Measurements from ENCODE around the gene NUDT14.

NUDT14 gene

GRCh38 chr14:105219043-105219612 lies 38.0 kb upstream of the NUDT14 start:
- TF ChIP-seq EZH2phosphoT487 (IDR thresholded peaks at IDR 0.05; ENCODE audit: low read depth) (no peak), CTCF (IDR thresholded peaks at IDR 0.05; ENCODE audit: low read depth, low read length) (no peak)
- Histone ChIP-seq H3K4me1 (ENCODE audit: low read length) (no peaks in the 10 kb centered on the region), H3K9me3 (ENCODE audit: insufficient read depth, low read length) (no peaks in the 10 kb centered on the region), H2AFZ (ENCODE audit: low read depth, low read length) (no peak overlapping the region), H3K36me3 (replicated peaks; ENCODE audit: low read depth, low read length) (peaks cover 8% of the 10 kb centered on the region), H4K20me1 (ENCODE audit: insufficient read depth, low read length) (0 out of 2 replicates have a peak, but pooled peaks cover 6% of the 10 kb centered on the region), H3K9ac (ENCODE audit: low read length) (no peak overlapping the region), H3K4me2 (ENCODE audit: low read length) (no peak overlapping the region), H3K79me2 (ENCODE audit: low read length) (no peaks in the 10 kb centered on the region), H3K27me3 (ENCODE audit: low read depth, low read length) (no peaks in the 10 kb centered on the region), H3K27ac (ENCODE audit: low read length) (no peak overlapping the region), H3K4me3 (ENCODE audit: low read length) (no peak overlapping the region)

GRCh38 chr14:105218611-105219010 lies 37.5 kb upstream of the NUDT14 start:
- peaks cover 7% of the 10 kb centered on the region for H3K36me3 ChIP-seq (replicated peaks; ENCODE audit: low read depth, low read length)
- H3K4me3 ChIP-seq (ENCODE audit: low read length): no peak overlapping the region
- 0 out of 2 replicates have a peak, but pooled peaks cover 6% of the 10 kb centered on the region for H4K20me1 ChIP-seq (ENCODE audit: insufficient read depth, low read length)
- H3K27me3 ChIP-seq (ENCODE audit: low read depth, low read length): no peaks in the 10 kb centered on the region
- H3K27ac ChIP-seq (ENCODE audit: low read length): no peak overlapping the region
- H3K9ac ChIP-seq (ENCODE audit: low read length): no peak overlapping the region
- no peak for TF ChIP-seq EZH2phosphoT487 (IDR thresholded peaks at IDR 0.05; ENCODE audit: low read depth)
- TF ChIP-seq CTCF (IDR thresholded peaks at IDR 0.05; ENCODE audit: low read depth, low read length): no peak
- no peak overlapping the region for H2AFZ ChIP-seq (ENCODE audit: low read depth, low read length)
- H3K9me3 ChIP-seq (ENCODE audit: insufficient read depth, low read length): no peaks in the 10 kb centered on the region
- H3K79me2 ChIP-seq (ENCODE audit: low read length): no peaks in the 10 kb centered on the region
- no peaks in the 10 kb centered on the region for H3K4me1 ChIP-seq (ENCODE audit: low read length)
- H3K4me2 ChIP-seq (ENCODE audit: low read length): no peak overlapping the region

GRCh38 chr14:105217774-105218173 lies 36.7 kb upstream of the NUDT14 start:
- Histone ChIP-seq H3K9ac (ENCODE audit: low read length) (no peak overlapping the region), H3K4me3 (ENCODE audit: low read length) (no peak overlapping the region), H2AFZ (ENCODE audit: low read depth, low read length) (no peak overlapping the region), H3K4me2 (ENCODE audit: low read length) (no peak overlapping the region), H3K27ac (ENCODE audit: low read length) (no peak overlapping the region), H3K9me3 (ENCODE audit: insufficient read depth, low read length) (no peaks in the 10 kb centered on the region), H3K36me3 (replicated peaks; ENCODE audit: low read depth, low read length) (no peaks in the 10 kb centered on the region), H3K79me2 (ENCODE audit: low read length) (no peaks in the 10 kb centered on the region), H4K20me1 (ENCODE audit: insufficient read depth, low read length) (0 out of 2 replicates have a peak, but pooled peaks cover 6% of the 10 kb centered on the region), H3K4me1 (ENCODE audit: low read length) (no peaks in the 10 kb centered on the region), H3K27me3 (ENCODE audit: low read depth, low read length) (no peaks in the 10 kb centered on the region)
- TF ChIP-seq EZH2phosphoT487 (IDR thresholded peaks at IDR 0.05; ENCODE audit: low read depth): no peak
- no peak for TF ChIP-seq CTCF (IDR thresholded peaks at IDR 0.05; ENCODE audit: low read depth, low read length)

GRCh38 chr14:105216490-105217247 lies 35.6 kb upstream of the NUDT14 start:
- 0 out of 2 replicates have a peak, but pooled peaks cover 6% of the 10 kb centered on the region for H4K20me1 ChIP-seq (ENCODE audit: insufficient read depth, low read length)
- H2AFZ ChIP-seq (ENCODE audit: low read depth, low read length): no peak overlapping the region
- no peak overlapping the region for H3K9ac ChIP-seq (ENCODE audit: low read length)
- no peak overlapping the region for H3K27ac ChIP-seq (ENCODE audit: low read length)
- no peaks in the 10 kb centered on the region for H3K9me3 ChIP-seq (ENCODE audit: insufficient read depth, low read length)
- H3K4me1 ChIP-seq (ENCODE audit: low read length): no peaks in the 10 kb centered on the region
- no peaks in the 10 kb centered on the region for H3K79me2 ChIP-seq (ENCODE audit: low read length)
- H3K27me3 ChIP-seq (ENCODE audit: low read depth, low read length): no peaks in the 10 kb centered on the region
- no peak overlapping the region for H3K4me2 ChIP-seq (ENCODE audit: low read length)
- H3K36me3 ChIP-seq (replicated peaks; ENCODE audit: low read depth, low read length): no peaks in the 10 kb centered on the region
- H3K4me3 ChIP-seq (ENCODE audit: low read length): no peak overlapping the region
- TF ChIP-seq CTCF (IDR thresholded peaks at IDR 0.05; ENCODE audit: low read depth, low read length) (no peak), EZH2phosphoT487 (IDR thresholded peaks at IDR 0.05; ENCODE audit: low read depth) (no peak)

All from OCI-LY3 (cell line).